Measurements from ENCODE around the gene RASSF1. TPM values are rescaled to one million over a fixed set of nuclear protein-coding genes. Genes with fewer than 3 reads are reported as not detected.

Gene RASSF1
- total RNA-seq, 1 donor from 2014 or later, result 13.8 TPM

DNA sequence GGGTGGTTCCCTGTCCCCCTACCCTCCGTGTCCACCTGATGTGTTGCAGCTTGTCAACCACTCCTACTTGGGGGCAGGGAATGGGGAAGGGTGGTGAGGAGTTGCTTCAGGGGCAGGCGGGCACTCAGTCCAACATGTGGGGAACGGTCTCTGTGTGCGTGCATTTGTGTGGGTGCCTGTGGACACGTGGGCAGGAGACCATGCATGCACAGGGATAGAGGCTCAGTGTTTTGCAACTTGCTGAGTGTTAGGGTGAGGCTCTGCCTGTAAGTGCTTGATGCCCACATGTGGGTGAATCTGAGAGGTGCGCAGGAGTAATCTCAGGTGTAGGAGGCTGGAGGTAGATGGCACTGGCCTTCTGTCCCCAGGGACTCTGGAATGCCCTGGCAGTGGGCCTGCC lies 43.1 kb upstream of the RASSF1 start:
- Mint-ChIP-seq H3K27ac (no peak overlapping the region), H3K36me3 (no peaks in the 10 kb centered on the region), H3K4me1 (ENCODE audit: unreplicated experiment) (peaks cover 29% of the 10 kb centered on the region), H3K4me3 (peak overlapping the region; percentile 26), H3K27me3 (no peaks in the 10 kb centered on the region), H3K9me3 (no peaks in the 10 kb centered on the region)
- no peak for DNase-seq (ENCODE audit: extremely low spot score, unreplicated experiment)
- TF ChIP-seq CTCF (conservative IDR thresholded peaks at IDR 0.05), result no peak

GRCh38 chr3:50382722-50383121 lies 42.1 kb upstream of the RASSF1 start:
- TF ChIP-seq CTCF (conservative IDR thresholded peaks at IDR 0.05), result no peak
- H3K4me3 Mint-ChIP-seq, result no peak overlapping the region
- H3K27ac Mint-ChIP-seq, result no peak overlapping the region
- DNase-seq (ENCODE audit: extremely low spot score, unreplicated experiment), result no peak
- no peaks in the 10 kb centered on the region for H3K27me3 Mint-ChIP-seq
- H3K4me1 Mint-ChIP-seq (ENCODE audit: unreplicated experiment), result peaks cover 32% of the 10 kb centered on the region
- H3K36me3 Mint-ChIP-seq, result no peaks in the 10 kb centered on the region
- H3K9me3 Mint-ChIP-seq, result no peaks in the 10 kb centered on the region

- no peak for TF ChIP-seq CTCF (conservative IDR thresholded peaks at IDR 0.05)
- H3K27ac Mint-ChIP-seq, result no peak overlapping the region
- H3K9me3 Mint-ChIP-seq, result no peaks in the 10 kb centered on the region
- H3K4me1 Mint-ChIP-seq (ENCODE audit: unreplicated experiment), result peaks cover 36% of the 10 kb centered on the region
- no peak for DNase-seq (ENCODE audit: extremely low spot score, unreplicated experiment)
- no peaks in the 10 kb centered on the region for H3K36me3 Mint-ChIP-seq
- no peak overlapping the region for H3K4me3 Mint-ChIP-seq
- no peaks in the 10 kb centered on the region for H3K27me3 Mint-ChIP-seq
Observed at GRCh38 chr3:50381383-50381782, 40.7 kb upstream of the RASSF1 start.

DNA sequence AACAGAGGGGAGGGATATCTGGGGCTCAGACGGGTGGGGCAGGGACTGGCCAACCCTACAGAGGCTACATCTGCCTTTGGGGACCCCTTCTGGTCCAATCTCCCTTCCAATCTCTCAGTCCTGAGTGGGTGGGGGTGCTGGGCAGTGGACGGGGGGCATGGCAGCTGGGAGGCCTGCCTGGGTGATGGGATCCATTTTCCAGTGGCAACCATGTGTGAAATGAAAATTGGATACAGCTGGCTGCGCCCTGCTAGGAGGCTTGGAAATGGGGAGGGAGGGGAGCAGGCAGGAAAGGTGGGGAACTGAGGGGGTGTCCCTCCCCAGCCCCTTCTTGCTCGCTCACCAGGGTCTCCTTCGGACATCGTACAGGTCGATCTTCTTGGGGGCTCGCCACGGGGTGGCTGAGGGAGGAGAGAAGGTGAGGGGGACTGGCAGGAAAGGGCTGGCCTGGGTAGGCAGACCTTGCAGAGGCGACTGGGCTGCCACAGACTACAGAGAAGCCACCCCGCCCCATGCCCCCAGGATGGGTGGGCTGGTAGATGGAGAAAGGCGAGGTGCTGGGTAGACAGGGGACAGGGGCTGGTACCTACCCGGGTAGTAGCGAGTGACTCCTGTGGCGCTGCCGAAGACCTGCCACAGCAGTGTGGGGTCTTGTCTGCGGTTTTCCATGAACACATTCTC lies 39.9 kb upstream of the RASSF1 start:
- no peak for TF ChIP-seq CTCF (conservative IDR thresholded peaks at IDR 0.05)
- Mint-ChIP-seq H3K4me3 (no peak overlapping the region), H3K27me3 (no peaks in the 10 kb centered on the region), H3K27ac (no peak overlapping the region), H3K4me1 (ENCODE audit: unreplicated experiment) (peaks cover 31% of the 10 kb centered on the region), H3K36me3 (no peaks in the 10 kb centered on the region), H3K9me3 (no peaks in the 10 kb centered on the region)
- no peak for DNase-seq (ENCODE audit: extremely low spot score, unreplicated experiment)

GRCh38 chr3:50378757-50379156 lies 38.1 kb upstream of the RASSF1 start:
- no peak overlapping the region for H3K27ac Mint-ChIP-seq
- DNase-seq (ENCODE audit: extremely low spot score, unreplicated experiment), result no peak
- H3K27me3 Mint-ChIP-seq, result no peaks in the 10 kb centered on the region
- H3K4me1 Mint-ChIP-seq (ENCODE audit: unreplicated experiment), result peaks cover 28% of the 10 kb centered on the region
- no peak overlapping the region for H3K4me3 Mint-ChIP-seq
- H3K9me3 Mint-ChIP-seq, result no peaks in the 10 kb centered on the region
- H3K36me3 Mint-ChIP-seq, result no peaks in the 10 kb centered on the region
- no peak for TF ChIP-seq CTCF (conservative IDR thresholded peaks at IDR 0.05)
